HL-60/S4 treated with phorbol 12-myristate 13-acetate at 8.2 ng/mL for 4 days and 3 days (cell line): ENCODE data around the gene LRRC31.

Experiments
- in situ Hi-C: fragments of 300-500 bp; cut with MboI; formaldehyde crosslinking; loops from 2 replicates; pipeline ENCODE4 v1.15.0; 2022; ENCODE audit warnings: low sequenced_read_pairs

Gene LRRC31

GRCh38 chr3:169869484-169870220, at the start of gene LRRC31:
TSS of gene LRRC31 (minus strand) at chr3:169869935. CDS start at chr3:169869807, 128 bp downstream.
- in situ Hi-C loops = no loop called here

DNA sequence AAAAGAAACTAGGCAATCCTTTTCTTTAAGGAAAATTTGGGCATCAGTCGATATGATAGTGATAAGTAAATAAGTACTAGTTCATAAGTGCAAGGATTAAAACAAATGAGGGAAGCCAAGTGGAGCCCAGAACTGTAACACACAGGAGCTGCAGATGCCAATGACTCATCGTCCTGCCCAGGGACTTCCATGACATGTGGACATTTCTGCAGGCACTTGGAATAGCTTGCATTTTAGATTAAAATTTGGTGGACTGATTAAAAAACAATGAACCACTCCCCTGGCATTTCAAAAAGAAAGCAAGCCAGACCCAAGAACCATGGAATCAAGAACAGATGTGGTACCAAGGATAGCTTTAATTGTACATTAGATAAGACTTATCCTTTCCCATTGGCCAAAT, 44.6 kb upstream of the LRRC31 start:
- in situ Hi-C loops = no loop called here

GRCh38 chr3:169913323-169913722, 43.6 kb upstream of the LRRC31 start:
- in situ Hi-C loops = no loop called here

DNA sequence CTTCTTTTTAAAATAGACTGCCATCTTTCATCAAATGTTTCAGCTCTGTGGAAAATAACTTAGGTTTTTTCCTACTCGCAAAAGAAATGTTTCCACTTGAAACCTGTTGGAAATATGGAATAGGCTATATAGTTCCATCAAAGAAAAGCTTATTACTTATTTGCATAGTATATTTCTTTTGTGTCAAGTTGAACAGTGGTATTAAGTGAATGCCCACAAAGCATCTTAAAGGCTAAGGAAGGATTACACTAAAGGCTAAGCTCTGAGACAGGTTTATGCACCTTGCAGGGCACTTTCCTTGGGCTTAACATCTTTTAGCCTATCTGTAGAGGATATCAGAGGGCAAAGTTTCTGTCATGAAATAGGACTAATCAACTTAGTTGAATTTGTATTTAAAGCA, 41.5 kb upstream of the LRRC31 start, which contains the start of gene SAMD7:
Gene SAMD7, plus strand, starts transcription at position 301 of the 400 bp plus-strand sequence. CDS start 7,927 bp downstream, outside the sequence.
- in situ Hi-C loops = no loop called here

DNA sequence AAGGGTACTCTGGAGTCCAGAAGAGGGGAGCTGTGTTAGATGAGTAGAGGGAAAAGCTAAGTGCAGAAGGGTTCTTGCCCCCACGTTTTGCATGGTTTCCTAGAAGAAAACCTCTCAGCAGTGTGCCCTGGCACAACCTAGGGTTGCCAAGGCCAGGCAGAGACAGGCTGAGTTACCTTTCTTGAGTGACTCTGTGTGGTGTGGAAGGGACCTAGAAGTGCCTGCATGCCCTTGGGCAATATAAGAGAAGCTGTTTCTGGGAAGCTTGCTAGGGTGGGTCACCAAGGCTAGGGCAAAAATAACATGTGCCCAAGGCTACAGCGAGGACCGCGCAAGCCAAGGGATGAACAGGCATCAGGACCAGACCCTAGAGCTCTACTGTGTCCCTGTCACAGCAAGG, 38.2 kb upstream of the LRRC31 start:
- in situ Hi-C loops = no loop called here

DNA sequence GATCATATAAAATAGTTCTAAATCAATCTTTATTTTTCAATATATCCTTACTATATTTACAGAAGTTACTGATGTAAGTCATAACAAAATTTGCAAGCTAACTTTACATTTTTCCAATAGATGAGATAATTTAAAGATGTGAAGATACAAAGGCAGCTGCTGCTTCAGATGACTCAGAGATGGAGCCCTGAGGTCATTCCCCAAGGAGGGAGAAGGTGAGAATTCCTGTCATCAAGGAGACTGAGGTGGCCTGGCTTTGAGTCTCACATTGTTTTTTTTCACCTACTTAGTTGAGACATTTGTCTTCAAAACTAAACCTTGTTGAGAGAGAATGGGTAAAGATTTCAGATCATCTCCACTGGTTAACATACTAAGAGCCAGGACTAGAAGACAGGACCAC, 37.7 kb upstream of the LRRC31 start:
- in situ Hi-C loops = no loop called here

GRCh38 chr3:169905404-169905803, 35.7 kb upstream of the LRRC31 start:
- in situ Hi-C loops = no loop called here

DNA sequence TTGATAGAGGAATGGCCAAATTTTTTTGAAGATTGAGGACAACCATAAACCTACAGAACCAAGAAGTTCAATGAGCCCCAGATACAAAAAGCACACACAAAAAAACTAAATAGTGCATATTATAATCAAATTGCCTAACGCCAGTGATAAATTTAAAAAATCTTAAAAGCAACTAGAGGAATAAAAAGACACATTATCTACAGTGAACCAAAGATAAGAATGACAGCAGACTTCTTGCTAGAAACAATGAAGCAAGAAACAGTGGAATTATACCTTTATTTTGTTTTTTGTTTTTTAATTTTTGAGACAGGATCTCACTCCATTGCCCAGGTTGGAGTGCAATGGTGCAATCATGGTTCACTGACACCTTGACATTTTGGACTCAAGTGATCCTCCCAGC, 31.7 kb upstream of the LRRC31 start:
- in situ Hi-C loops = no loop called here

GRCh38 chr3:169897284-169897683, 27.5 kb upstream of the LRRC31 start:
- in situ Hi-C loops = no loop called here

- in situ Hi-C loops = no loop called here
These were observed 25.3 kb upstream of the LRRC31 start for GRCh38 chr3:169895072-169895471.

GRCh38 chr3:169894110-169894509, 24.4 kb upstream of the LRRC31 start:
- in situ Hi-C loops = no loop called here

GRCh38 chr3:169891886-169892285, 22.2 kb upstream of the LRRC31 start:
- in situ Hi-C loops = no loop called here

- in situ Hi-C loops = no loop called here
These were observed 16.9 kb upstream of the LRRC31 start for GRCh38 chr3:169886671-169887070.

GRCh38 chr3:169880576-169881250, 11.0 kb upstream of the LRRC31 start:
- in situ Hi-C loops = no loop called here

DNA sequence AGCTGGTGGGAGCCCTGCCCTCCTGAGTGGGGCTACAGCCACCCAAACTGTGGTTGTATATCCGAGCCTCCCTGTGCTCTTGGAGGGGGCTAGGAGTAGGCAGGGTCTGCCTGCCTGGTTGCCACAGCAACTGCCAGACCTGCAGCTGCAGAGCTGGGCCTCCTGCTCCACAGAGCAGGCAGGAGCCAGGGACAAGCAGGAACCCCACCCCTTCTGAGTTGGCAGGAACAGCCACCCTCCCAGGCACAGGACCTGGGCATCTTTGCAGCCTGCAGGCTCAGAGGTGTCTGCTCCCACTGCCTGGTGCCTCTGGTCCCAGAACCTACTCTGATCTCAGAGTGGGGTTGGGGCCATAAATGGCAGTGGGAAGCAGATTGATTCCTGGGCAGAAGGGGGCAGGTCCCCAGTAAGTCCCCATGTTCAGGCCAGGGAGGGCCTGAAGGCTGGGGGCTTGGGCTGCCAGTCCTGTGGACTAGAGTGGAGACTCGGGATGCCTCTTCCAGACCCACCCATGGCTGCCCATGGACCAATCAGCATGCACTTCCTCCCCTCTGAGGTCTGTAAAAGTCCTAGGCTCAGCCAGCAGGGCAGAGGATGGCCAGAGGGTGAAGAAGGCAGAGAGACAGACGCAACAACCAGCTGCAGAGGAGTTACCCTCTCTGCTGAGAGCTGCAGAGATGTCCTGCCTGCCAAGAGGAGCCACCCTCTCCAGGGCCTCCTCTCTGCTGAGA, 10.3 kb upstream of the LRRC31 start:
- in situ Hi-C loops = no loop called here

GRCh38 chr3:169879013-169879557, 9.3 kb upstream of the LRRC31 start:
- in situ Hi-C loops = no loop called here

DNA sequence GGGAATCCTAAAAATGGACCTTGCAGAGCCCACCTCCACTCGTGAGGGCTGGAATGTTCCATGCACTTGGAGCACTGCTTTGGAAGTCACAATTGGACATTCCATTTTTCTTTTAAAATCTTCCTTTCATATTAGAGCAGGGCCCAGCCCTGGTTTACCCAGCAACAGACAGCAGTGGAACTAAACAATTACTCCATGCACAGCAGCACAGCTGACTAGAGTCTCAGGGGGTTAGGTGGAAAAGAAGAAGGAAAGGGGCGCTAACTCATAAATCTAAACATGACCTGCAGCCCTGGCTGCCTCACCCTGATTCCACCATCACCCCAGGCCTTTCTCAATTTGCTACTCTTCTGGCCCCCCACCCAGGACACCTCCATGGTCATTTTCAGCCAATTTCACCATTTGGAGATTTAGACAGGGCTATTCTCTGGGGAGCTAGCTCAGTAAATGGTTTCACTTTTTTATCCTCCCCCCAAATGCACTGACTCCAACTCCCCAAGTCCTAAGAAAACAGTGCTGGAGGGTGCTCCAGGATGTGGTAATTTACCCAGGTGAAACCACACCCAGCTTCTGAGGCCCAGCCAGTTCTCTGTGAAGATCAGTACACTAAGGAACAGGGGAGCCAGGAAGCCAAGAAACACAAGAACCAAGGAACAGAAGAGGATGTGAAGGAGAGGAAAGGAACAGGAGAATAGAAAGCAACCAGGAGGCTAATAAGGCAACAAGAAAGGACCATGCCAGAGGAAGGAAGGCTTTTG, 1.6 kb upstream of the LRRC31 start:
- in situ Hi-C loops = no loop called here

- in situ Hi-C loops = no loop called here
These were observed 1.4 kb downstream of the LRRC31 start for GRCh38 chr3:169868369-169868768.

DNA sequence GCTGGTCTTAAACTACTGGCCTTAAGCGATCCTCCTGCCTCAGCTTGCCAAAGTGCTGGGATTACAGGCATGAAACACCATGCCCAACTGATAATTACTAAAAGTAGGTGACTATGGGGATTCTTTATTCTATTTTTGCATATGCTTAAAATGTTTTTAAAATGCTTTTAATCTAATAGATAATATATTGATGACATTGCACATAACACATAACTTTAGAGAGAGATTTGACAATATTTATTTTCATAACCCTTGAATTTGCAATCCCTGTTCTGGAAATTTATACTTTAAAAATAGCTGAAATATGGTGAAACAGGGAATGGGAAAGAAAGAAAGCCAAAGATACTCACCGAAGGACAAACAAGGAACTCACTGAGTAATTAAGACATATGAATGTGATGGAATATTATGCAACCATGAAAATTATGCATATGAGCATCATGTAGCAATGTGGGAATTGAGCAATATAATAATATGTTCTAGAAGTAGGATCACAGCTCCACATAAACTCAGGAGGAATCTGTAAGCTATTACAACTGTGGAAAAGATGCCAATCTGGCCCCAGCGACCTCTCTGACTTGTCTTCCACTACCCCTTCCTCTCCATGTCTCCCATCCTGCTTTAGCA, 2.0 kb downstream of the LRRC31 start:
- in situ Hi-C loops = no loop called here

GRCh38 chr3:169865176-169865767, 4.5 kb downstream of the LRRC31 start:
- in situ Hi-C loops = no loop called here
